Heart left ventricle (tissue), 13 donors: Measurements from ENCODE around the gene LOXL4.

ENCODE experiments used
- POLR2A ChIP-seq, 2 donors: fragments of 450-650 bp; IDR thresholded peaks; one replicate each; pipeline ENCODE4 v1.6.1; 2017; ENCODE audit warnings: antibody characterized with exemption in 2 of 2, mild to moderate bottlenecking in 2 of 2, moderate library complexity in 2 of 2
- TF ChIP-seq, protein P1 (sequence below), 12 donors: fragments of 200-600 bp; sonication (generic) in 4 of 12; IDR thresholded peaks; one replicate each; pipeline versions ENCODE4 v1.5.0 to v1.8.0; 2018 to 2022; ENCODE audit warnings: antibody characterized with exemption in 12 of 12, mild to moderate bottlenecking in 5 of 12
- donor health status: ischemic (EF 13 %, LVEDD 7.1; RV severe dilation, severe dysfunction).
- donor health status: DM: no; HTN: yes; CAD: no.
- donor health status: DM: no; HTN: no; CAD: no.
- donor health status: ischemic (EF 25% LVEDD 6.9; RV normal size, moderate dysfunction).
- donor health status: ischemic (EF 25% LVEDD 5.7; RV mildly dilated, moderate dysfunction).
- donor health status: ischemic (EF 35%, LVEDD 5.7; RV mildly dilated, moderate dysfunction).
- donor health status: nonischemic (EF 11% LVEDD 7.7; RV severe dilation, severe dysfunction).
- donor health status: DM: yes; HTN: yes; CAD: no.
- donor health status: PGD.
- donor health status: ischemic (EF 29% LVEDD 5.4; RV normal size, mild dysfunction).
- donor health status: nonischemic (EF 23%, LVEDD 6.1; RV moderate dilation, normal function).

DNA sequence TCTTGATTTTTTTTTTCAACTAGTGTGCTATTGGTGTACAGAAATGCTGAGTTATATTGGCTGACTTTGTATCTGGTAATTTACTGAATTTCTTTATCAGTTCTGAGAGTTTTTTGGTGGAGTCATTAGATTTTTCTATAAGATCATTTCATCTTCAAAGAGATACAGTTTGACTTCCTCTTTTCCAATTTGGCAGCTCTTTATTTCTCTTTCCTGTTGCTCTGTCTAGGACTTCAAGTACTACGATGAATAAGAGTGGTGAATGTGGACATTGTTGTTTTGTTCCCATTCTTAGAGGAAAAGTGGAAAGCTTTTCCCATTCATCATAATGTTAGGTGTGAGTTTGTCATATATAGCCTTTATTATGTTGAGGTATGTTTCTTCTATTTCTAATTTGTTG, 50.2 kb downstream of the LOXL4 start:
- TF ChIP-seq, protein P1, sequence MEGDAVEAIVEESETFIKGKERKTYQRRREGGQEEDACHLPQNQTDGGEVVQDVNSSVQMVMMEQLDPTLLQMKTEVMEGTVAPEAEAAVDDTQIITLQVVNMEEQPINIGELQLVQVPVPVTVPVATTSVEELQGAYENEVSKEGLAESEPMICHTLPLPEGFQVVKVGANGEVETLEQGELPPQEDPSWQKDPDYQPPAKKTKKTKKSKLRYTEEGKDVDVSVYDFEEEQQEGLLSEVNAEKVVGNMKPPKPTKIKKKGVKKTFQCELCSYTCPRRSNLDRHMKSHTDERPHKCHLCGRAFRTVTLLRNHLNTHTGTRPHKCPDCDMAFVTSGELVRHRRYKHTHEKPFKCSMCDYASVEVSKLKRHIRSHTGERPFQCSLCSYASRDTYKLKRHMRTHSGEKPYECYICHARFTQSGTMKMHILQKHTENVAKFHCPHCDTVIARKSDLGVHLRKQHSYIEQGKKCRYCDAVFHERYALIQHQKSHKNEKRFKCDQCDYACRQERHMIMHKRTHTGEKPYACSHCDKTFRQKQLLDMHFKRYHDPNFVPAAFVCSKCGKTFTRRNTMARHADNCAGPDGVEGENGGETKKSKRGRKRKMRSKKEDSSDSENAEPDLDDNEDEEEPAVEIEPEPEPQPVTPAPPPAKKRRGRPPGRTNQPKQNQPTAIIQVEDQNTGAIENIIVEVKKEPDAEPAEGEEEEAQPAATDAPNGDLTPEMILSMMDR (IDR thresholded peaks at IDR 0.05) = no peak
- TF ChIP-seq POLR2A (IDR thresholded peaks at IDR 0.05) = no peak
